ENCODE data around the gene MARCHF3. TPM values are rescaled to one million over a fixed set of nuclear protein-coding genes. Genes with fewer than 3 reads are reported as not detected.
"Not testable (repeated sequence)": the region's sequence is repeated elsewhere in the genome, so short reads cannot be mapped to it uniquely, and the experiment has no call there.

Gene MARCHF3
- total RNA-seq, 1 donor from 2014 or later, result 1.5 TPM

DNA sequence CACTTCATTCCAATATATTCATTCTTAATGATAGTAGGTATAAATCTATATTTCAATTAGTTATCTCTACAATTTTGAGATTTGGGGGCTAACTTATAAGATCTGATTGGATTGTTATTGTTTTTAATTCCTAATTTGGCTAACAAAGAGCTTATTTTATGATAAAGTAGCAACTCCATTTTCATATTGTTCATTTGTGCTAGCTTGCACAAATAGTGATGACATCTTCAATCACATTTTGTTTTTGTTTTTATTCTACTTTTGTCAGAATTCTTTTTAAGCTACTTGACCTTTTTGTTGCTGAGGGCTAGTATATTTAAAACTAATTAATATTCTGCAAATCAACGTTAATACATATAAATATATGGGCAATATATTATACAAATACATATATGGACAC lies 22.8 kb downstream of the MARCHF3 start:
- no peaks in the 10 kb centered on the region for H3K36me3 Mint-ChIP-seq (ENCODE audit: low read depth)
- no peak for DNase-seq (ENCODE audit: low spot score)
- TF ChIP-seq, protein P1, sequence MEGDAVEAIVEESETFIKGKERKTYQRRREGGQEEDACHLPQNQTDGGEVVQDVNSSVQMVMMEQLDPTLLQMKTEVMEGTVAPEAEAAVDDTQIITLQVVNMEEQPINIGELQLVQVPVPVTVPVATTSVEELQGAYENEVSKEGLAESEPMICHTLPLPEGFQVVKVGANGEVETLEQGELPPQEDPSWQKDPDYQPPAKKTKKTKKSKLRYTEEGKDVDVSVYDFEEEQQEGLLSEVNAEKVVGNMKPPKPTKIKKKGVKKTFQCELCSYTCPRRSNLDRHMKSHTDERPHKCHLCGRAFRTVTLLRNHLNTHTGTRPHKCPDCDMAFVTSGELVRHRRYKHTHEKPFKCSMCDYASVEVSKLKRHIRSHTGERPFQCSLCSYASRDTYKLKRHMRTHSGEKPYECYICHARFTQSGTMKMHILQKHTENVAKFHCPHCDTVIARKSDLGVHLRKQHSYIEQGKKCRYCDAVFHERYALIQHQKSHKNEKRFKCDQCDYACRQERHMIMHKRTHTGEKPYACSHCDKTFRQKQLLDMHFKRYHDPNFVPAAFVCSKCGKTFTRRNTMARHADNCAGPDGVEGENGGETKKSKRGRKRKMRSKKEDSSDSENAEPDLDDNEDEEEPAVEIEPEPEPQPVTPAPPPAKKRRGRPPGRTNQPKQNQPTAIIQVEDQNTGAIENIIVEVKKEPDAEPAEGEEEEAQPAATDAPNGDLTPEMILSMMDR (IDR thresholded peaks at IDR 0.05), result no peak
- H3K27me3 Mint-ChIP-seq (ENCODE audit: low read depth), result no peaks in the 10 kb centered on the region
- H3K4me3 Mint-ChIP-seq (ENCODE audit: unreplicated experiment), result no peak overlapping the region
- H3K4me1 Mint-ChIP-seq (ENCODE audit: low read depth), result no peaks in the 10 kb centered on the region
- H3K9me3 Mint-ChIP-seq (ENCODE audit: low read depth), result no peaks in the 10 kb centered on the region
- no peak overlapping the region for H3K27ac Mint-ChIP-seq (ENCODE audit: unreplicated experiment)

DNA sequence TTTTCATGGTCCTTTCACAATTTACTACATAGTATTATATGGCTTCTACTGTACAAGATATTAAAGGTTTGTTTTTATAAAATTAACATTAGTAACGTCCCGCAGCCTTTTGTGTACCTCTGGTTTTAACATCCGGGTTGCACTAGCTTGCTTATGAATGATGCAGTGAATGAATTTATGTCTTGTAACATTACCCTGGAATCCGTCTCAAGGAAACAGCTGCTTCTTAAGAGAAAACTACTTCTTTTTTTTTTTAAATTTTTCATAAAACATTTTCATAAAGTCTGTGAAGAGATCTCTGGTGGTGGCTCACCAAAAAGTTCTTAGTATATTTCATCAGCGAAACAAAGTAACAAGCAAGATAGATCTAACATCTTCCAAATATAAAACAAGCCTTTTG lies 23.6 kb downstream of the MARCHF3 start:
- Mint-ChIP-seq H3K4me1 (ENCODE audit: low read depth) (peaks cover 8% of the 10 kb centered on the region), H3K36me3 (ENCODE audit: low read depth) (no peaks in the 10 kb centered on the region), H3K4me3 (ENCODE audit: unreplicated experiment) (no peak overlapping the region), H3K9me3 (ENCODE audit: low read depth) (no peaks in the 10 kb centered on the region), H3K27ac (ENCODE audit: unreplicated experiment) (no peak overlapping the region), H3K27me3 (ENCODE audit: low read depth) (no peaks in the 10 kb centered on the region)
- DNase-seq (ENCODE audit: low spot score), result no peak
- TF ChIP-seq, protein P1 (IDR thresholded peaks at IDR 0.05), result no peak

DNA sequence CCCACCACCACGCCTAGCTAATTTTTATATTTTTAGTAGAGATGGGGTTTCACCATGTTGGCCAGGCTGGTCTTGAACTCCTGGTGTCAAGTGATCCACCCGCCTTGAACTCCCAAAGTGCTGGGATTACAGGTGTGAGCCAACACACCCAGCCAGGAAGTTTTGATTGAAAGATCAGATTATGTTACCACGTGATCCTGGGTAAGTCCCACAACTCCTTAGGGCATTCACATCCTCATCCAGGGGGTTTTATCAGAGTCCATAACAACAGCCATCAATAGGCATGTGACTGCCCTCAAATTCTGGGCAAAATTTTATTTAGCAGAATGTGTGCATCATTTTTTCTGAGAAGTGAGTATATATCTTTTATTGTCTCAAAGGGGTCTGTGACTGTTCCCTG lies 25.1 kb downstream of the MARCHF3 start:
- peaks cover 12% of the 10 kb centered on the region for H3K4me1 Mint-ChIP-seq (ENCODE audit: low read depth)
- not testable (repeated sequence) for H3K27me3 Mint-ChIP-seq (ENCODE audit: low read depth); H3K9me3 Mint-ChIP-seq (ENCODE audit: low read depth); DNase-seq (ENCODE audit: low spot score); H3K36me3 Mint-ChIP-seq (ENCODE audit: low read depth); H3K4me3 Mint-ChIP-seq (ENCODE audit: unreplicated experiment); H3K27ac Mint-ChIP-seq (ENCODE audit: unreplicated experiment)

DNA sequence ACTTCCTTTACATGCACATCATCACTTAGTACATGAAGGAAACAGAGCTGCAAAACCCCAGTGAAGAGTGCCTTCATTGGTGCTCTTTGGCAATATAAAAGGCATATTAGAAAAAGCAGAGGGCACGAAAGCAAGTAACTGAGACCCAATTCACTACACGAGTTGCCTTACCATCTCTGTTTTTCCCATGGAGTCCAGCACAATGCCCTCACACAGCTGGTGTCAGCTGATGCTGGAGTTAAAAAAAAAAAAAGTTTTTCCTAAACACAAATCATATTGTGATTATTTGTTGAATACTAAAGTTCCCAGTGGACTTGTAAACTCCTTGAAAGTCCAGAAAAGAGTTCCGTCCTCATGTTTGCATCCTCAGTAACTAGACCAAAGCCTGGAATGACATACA lies 25.6 kb downstream of the MARCHF3 start:
- Mint-ChIP-seq H3K4me3 (ENCODE audit: unreplicated experiment) (no peak overlapping the region), H3K9me3 (ENCODE audit: low read depth) (no peaks in the 10 kb centered on the region), H3K4me1 (ENCODE audit: low read depth) (peaks cover 12% of the 10 kb centered on the region), H3K27me3 (ENCODE audit: low read depth) (no peaks in the 10 kb centered on the region), H3K36me3 (ENCODE audit: low read depth) (no peaks in the 10 kb centered on the region), H3K27ac (ENCODE audit: unreplicated experiment) (no peak overlapping the region)
- TF ChIP-seq, protein P1 (IDR thresholded peaks at IDR 0.05), result no peak
- DNase-seq (ENCODE audit: low spot score), result no peak

DNA sequence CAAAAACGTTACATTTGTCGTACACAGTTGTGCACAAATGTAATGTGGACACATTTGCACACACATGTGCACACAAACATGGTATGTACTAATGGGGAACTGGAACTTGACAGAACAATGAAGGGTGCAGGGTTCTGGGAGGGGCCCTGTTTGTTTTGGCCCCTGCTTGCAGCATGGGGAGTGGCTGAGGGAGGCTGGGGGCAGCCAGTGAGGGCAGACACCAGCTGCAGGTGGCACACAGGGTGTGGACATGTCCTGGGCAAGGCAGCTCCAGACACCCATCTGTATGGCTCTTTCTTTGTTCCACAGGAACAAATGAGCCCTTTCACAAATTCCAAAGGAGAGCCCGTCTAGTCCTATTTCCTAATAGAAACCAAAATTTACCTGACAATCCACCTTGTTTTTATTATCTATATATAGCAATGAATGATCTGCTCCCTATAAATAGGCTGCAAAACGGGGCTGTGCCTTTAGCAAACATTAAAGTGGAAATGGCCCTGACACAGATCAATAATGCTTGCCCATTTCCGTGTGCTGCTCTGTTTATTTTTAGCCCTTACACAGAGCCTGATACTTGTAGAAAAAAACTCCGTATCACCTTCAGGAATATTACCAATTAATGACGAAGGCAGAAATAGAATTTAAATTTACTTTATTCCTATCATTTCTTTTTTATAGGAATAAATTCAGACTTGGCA lies 26.4 kb downstream of the MARCHF3 start:
- Mint-ChIP-seq H3K27ac (ENCODE audit: unreplicated experiment) (no peak overlapping the region), H3K4me3 (ENCODE audit: unreplicated experiment) (no peak overlapping the region), H3K9me3 (ENCODE audit: low read depth) (no peaks in the 10 kb centered on the region), H3K4me1 (ENCODE audit: low read depth) (peaks cover 12% of the 10 kb centered on the region), H3K36me3 (ENCODE audit: low read depth) (no peaks in the 10 kb centered on the region), H3K27me3 (ENCODE audit: low read depth) (no peaks in the 10 kb centered on the region)
- no peak for DNase-seq (ENCODE audit: low spot score)
- TF ChIP-seq, protein P1 (IDR thresholded peaks at IDR 0.05), result no peak

DNA sequence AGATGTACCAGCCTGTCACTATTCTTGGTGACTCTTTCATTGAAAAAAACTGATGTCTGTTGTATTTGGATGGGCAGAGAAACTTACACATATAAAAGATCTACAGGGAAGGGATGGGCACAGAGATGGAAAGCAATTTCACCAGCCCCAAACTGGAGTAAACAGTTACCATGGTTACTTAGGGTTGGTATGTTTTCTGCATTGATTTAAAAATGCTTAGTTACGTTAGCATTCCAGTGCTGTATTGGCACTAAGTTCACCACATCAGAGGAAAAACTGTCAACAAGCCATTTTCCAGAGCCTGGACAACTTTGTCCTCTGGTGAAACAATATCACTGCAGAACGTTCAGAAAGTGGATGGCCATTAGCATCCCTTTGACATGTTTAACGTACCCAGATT lies 28.0 kb downstream of the MARCHF3 start:
- Mint-ChIP-seq H3K9me3 (ENCODE audit: low read depth) (no peaks in the 10 kb centered on the region), H3K4me1 (ENCODE audit: low read depth) (peaks cover 12% of the 10 kb centered on the region)
- TF ChIP-seq, protein P1 (IDR thresholded peaks at IDR 0.05), result no peak

More for the DNA sequence above, 28.0 kb downstream of the MARCHF3 start:
- Mint-ChIP-seq H3K4me3 (ENCODE audit: unreplicated experiment) (no peak overlapping the region), H3K36me3 (ENCODE audit: low read depth) (no peaks in the 10 kb centered on the region), H3K27ac (ENCODE audit: unreplicated experiment) (peak overlapping the region; percentile 15), H3K27me3 (ENCODE audit: low read depth) (no peaks in the 10 kb centered on the region)
- DNase-seq (ENCODE audit: low spot score), result no peak

Data from chondrocyte (in vitro differentiated cells).